Activated CD4-positive, alpha-beta T cell treated with anti-CD3 and anti-CD28 coated beads for 36 hours (primary cell): ENCODE results near the gene PPL. TPM values are rescaled to one million over a fixed set of nuclear protein-coding genes. Genes with fewer than 3 reads are reported as not detected.
"Not testable (repeated sequence)": the region's sequence is repeated elsewhere in the genome, so short reads cannot be mapped to it uniquely, and the experiment has no call there.

Source experiments
- ATAC-seq: fragments of 200-7000 bp; cut with Tn5 transposase; one replicate; pipeline ENCODE4 v1.10.0; 2021; ENCODE audit warnings: mild to moderate bottlenecking, moderate library complexity
- CTCF ChIA-PET: fragments of 350-600 bp; sonication (Branson Sonifier 250); formaldehyde crosslinking; loops from one replicate; lab custom pipeline; 2021; ENCODE audit warnings: antibody characterized with exemption; lab: Charles Lee
- POLR2A ChIA-PET: fragments of 350-600 bp; sonication (Branson Sonifier 250); formaldehyde crosslinking; loops from one replicate; lab custom pipeline; 2021; ENCODE audit warnings: antibody characterized with exemption, inconsistent platforms; lab: Charles Lee
- DNase-seq: peaks from one replicate; pipeline ENCODE4 v3.0.0-alpha.2; 2020
- H3K27ac Mint-ChIP-seq: one replicate; pipeline ENCODE4 v1.8.0; 2021; ENCODE audit warnings: mixed read lengths
- H3K27me3 Mint-ChIP-seq: one replicate; pipeline ENCODE4 v1.8.0; 2021; ENCODE audit warnings: mixed read lengths
- H3K36me3 Mint-ChIP-seq: one replicate; pipeline ENCODE4 v1.8.0; 2021; ENCODE audit warnings: low read depth, mixed read lengths
- H3K4me1 Mint-ChIP-seq: one replicate; pipeline ENCODE4 v1.8.0; 2021; ENCODE audit warnings: mixed read lengths
- H3K4me3 Mint-ChIP-seq: one replicate; pipeline ENCODE4 v1.8.0; 2021; ENCODE audit warnings: mild to moderate bottlenecking, moderate library complexity, mixed read lengths
- H3K9me3 Mint-ChIP-seq: one replicate; pipeline ENCODE4 v1.8.0; 2021; ENCODE audit warnings: low read depth, mixed read lengths
- intact Hi-C, 2 experiments: fragments of 100-400 bp; cut with DNase I in 1 of 2; cut with micrococcal nuclease in 1 of 2; formaldehyde crosslinking; loops; one replicate each; pipeline versions ENCODE4 v1.14.2 to v1.15.1; 2022 to 2024; cut with DNase I, micrococcal nuclease
- total RNA-seq, 2 experiments: library from RNA; stranded (reverse); gene quantifications; one replicate each; pipeline ENCODE4 v1.2.3, GENCODE V29; 2021

Gene PPL
- total RNA-seq, 2 experiments from 2014 or later = not detected

- ChIA-PET POLR2A (no interaction called here), CTCF (no interaction called here)
- H3K9me3 Mint-ChIP-seq = no peaks in the 10 kb centered on the region
- DNase-seq (no peak), ATAC-seq (no peak)
- peaks cover 29% of the 10 kb centered on the region for H3K27me3 Mint-ChIP-seq
- H3K4me1 Mint-ChIP-seq = peaks cover 5% of the 10 kb centered on the region
- intact Hi-C loops = no loop called here
- no peak overlapping the region for H3K27ac Mint-ChIP-seq
- H3K36me3 Mint-ChIP-seq = no peaks in the 10 kb centered on the region
- no peak overlapping the region for H3K4me3 Mint-ChIP-seq
Observed at GRCh38 chr16:4938683-4939030, 1.7 kb upstream of the PPL start.

GRCh38 chr16:4937782-4938682 lies 1.1 kb upstream of the PPL start:
- peaks cover 32% of the 10 kb centered on the region for H3K27me3 Mint-ChIP-seq
- H3K27ac Mint-ChIP-seq = no peak overlapping the region
- ATAC-seq (no peak), DNase-seq (no peak)
- ChIA-PET POLR2A (no interaction called here), CTCF (interaction anchor here (1.5 kb wide), 1 partner anchor 18 kb away, joined by 5 read pairs; no protein-coding TSS in a partner anchor)
- peaks cover 5% of the 10 kb centered on the region for H3K4me1 Mint-ChIP-seq
- no peaks in the 10 kb centered on the region for H3K36me3 Mint-ChIP-seq
- intact Hi-C loops = no loop called here
- H3K9me3 Mint-ChIP-seq = no peaks in the 10 kb centered on the region
- H3K4me3 Mint-ChIP-seq = no peak overlapping the region

GRCh38 chr16:4936181-4936990 lies 562 bp downstream of the PPL start:
- no peak overlapping the region for H3K27ac Mint-ChIP-seq
- peaks cover 5% of the 10 kb centered on the region for H3K4me1 Mint-ChIP-seq
- no peaks in the 10 kb centered on the region for H3K9me3 Mint-ChIP-seq
- CTCF ChIA-PET = interaction anchor here (1.5 kb wide), 1 partner anchor 19 kb away, joined by 5 read pairs; no protein-coding TSS in a partner anchor
- ATAC-seq (peak; percentile 39), DNase-seq (peak; percentile 31)
- POLR2A ChIA-PET = no interaction called here
- peaks cover 34% of the 10 kb centered on the region for H3K27me3 Mint-ChIP-seq
- intact Hi-C loops = no loop called here
- H3K4me3 Mint-ChIP-seq = peak overlapping the region; percentile 44
- no peaks in the 10 kb centered on the region for H3K36me3 Mint-ChIP-seq

GRCh38 chr16:4935241-4935855 lies 1.6 kb downstream of the PPL start:
- H3K4me3 Mint-ChIP-seq = no peak overlapping the region
- H3K9me3 Mint-ChIP-seq = no peaks in the 10 kb centered on the region
- no peak for ATAC-seq
- no peak for DNase-seq
- H3K27ac Mint-ChIP-seq = no peak overlapping the region
- no peaks in the 10 kb centered on the region for H3K36me3 Mint-ChIP-seq
- POLR2A ChIA-PET = no interaction called here
- H3K4me1 Mint-ChIP-seq = peaks cover 5% of the 10 kb centered on the region
- H3K27me3 Mint-ChIP-seq = peaks cover 31% of the 10 kb centered on the region
- intact Hi-C loops = no loop called here
- CTCF ChIA-PET = no interaction called here

- H3K4me1 Mint-ChIP-seq = peaks cover 5% of the 10 kb centered on the region
- intact Hi-C loops = no loop called here
- ChIA-PET CTCF (no interaction called here), POLR2A (no interaction called here)
- H3K9me3 Mint-ChIP-seq = no peaks in the 10 kb centered on the region
- DNase-seq (no peak), ATAC-seq (no peak)
- H3K36me3 Mint-ChIP-seq = no peaks in the 10 kb centered on the region
- no peak overlapping the region for H3K27ac Mint-ChIP-seq
- peaks cover 31% of the 10 kb centered on the region for H3K27me3 Mint-ChIP-seq
- no peak overlapping the region for H3K4me3 Mint-ChIP-seq
Observed at GRCh38 chr16:4934591-4934990, 2.4 kb downstream of the PPL start.

GRCh38 chr16:4933871-4934395 lies 3.0 kb downstream of the PPL start:
- CTCF ChIA-PET = no interaction called here
- Mint-ChIP-seq H3K36me3 (no peaks in the 10 kb centered on the region), H3K4me1 (peaks cover 5% of the 10 kb centered on the region), H3K4me3 (no peak overlapping the region), H3K27me3 (peaks cover 31% of the 10 kb centered on the region), H3K9me3 (no peaks in the 10 kb centered on the region), H3K27ac (no peak overlapping the region)
- POLR2A ChIA-PET = no interaction called here
- DNase-seq (no peak), ATAC-seq (no peak)
- intact Hi-C loops = no loop called here

GRCh38 chr16:4933433-4933832 lies 3.5 kb downstream of the PPL start:
- DNase-seq (no peak), ATAC-seq (no peak)
- no peak overlapping the region for H3K4me3 Mint-ChIP-seq
- H3K9me3 Mint-ChIP-seq = no peaks in the 10 kb centered on the region
- intact Hi-C loops = no loop called here
- peaks cover 28% of the 10 kb centered on the region for H3K27me3 Mint-ChIP-seq
- CTCF ChIA-PET = no interaction called here
- POLR2A ChIA-PET = no interaction called here
- H3K36me3 Mint-ChIP-seq = no peaks in the 10 kb centered on the region
- no peak overlapping the region for H3K27ac Mint-ChIP-seq
- H3K4me1 Mint-ChIP-seq = peaks cover 5% of the 10 kb centered on the region

- Mint-ChIP-seq H3K27ac (no peak overlapping the region), H3K4me1 (no peaks in the 10 kb centered on the region), H3K4me3 (no peak overlapping the region), H3K27me3 (peaks cover 16% of the 10 kb centered on the region), H3K9me3 (peaks cover 6% of the 10 kb centered on the region), H3K36me3 (peaks cover 2% of the 10 kb centered on the region)
- ChIA-PET CTCF (no interaction called here), POLR2A (interaction anchor here (0.6 kb wide), 1 partner anchor 426 kb away, joined by 4 read pairs; no protein-coding TSS in a partner anchor)
- ATAC-seq (no peak), DNase-seq (no peak)
- intact Hi-C loops = no loop called here
Observed at GRCh38 chr16:4931381-4931780, 5.6 kb downstream of the PPL start.

GRCh38 chr16:4929619-4930018 lies 7.3 kb downstream of the PPL start:
- H3K36me3 Mint-ChIP-seq, CTCF ChIA-PET, intact Hi-C loops, ATAC-seq, POLR2A ChIA-PET, DNase-seq, H3K27ac Mint-ChIP-seq, H3K4me1 Mint-ChIP-seq, H3K9me3 Mint-ChIP-seq, H3K27me3 Mint-ChIP-seq, H3K4me3 Mint-ChIP-seq: not testable (repeated sequence)

- Mint-ChIP-seq H3K4me1 (no peaks in the 10 kb centered on the region), H3K27me3 (peaks cover 2% of the 10 kb centered on the region), H3K36me3 (peaks cover 2% of the 10 kb centered on the region), H3K27ac (no peak overlapping the region), H3K4me3 (no peak overlapping the region), H3K9me3 (peaks cover 10% of the 10 kb centered on the region)
- ATAC-seq = no peak
- ChIA-PET CTCF (no interaction called here), POLR2A (no interaction called here)
- no peak for DNase-seq
- intact Hi-C loops = no loop called here
Observed at GRCh38 chr16:4928227-4928626, 8.7 kb downstream of the PPL start.

- H3K27me3 Mint-ChIP-seq = peaks cover 3% of the 10 kb centered on the region
- intact Hi-C loops = no loop called here
- H3K4me1 Mint-ChIP-seq = no peaks in the 10 kb centered on the region
- ATAC-seq = no peak
- H3K27ac Mint-ChIP-seq = no peak overlapping the region
- ChIA-PET CTCF (no interaction called here), POLR2A (interaction anchor here (0.6 to 0.8 kb wide), 2 partner anchors 90 to 181 kb away, joined by 3 to 4 read pairs; no protein-coding TSS in a partner anchor)
- H3K9me3 Mint-ChIP-seq = peaks cover 10% of the 10 kb centered on the region
- DNase-seq = no peak
- peaks cover 2% of the 10 kb centered on the region for H3K36me3 Mint-ChIP-seq
- no peak overlapping the region for H3K4me3 Mint-ChIP-seq
Observed at GRCh38 chr16:4927661-4928060, 9.3 kb downstream of the PPL start.
